KOPT-K1 (cell line): ENCODE results near the gene ADH1A.
"Not testable (repeated sequence)": the region's sequence is repeated elsewhere in the genome, so short reads cannot be mapped to it uniquely, and the experiment has no call there.

Experiments
- H3K27ac ChIP-seq: fragments of 200-600 bp; sonication (generic); 2 replicates; pipeline ENCODE4 v1.5.1; 2016; ENCODE audit warnings: antibody characterized with exemption, mild to moderate bottlenecking, low read depth, low read length; ENCODE audit not compliant: poor library complexity, severe bottlenecking
- H3K36me3 ChIP-seq: fragments of 200-600 bp; sonication (generic); 2 replicates; pipeline ENCODE4 v1.5.1; 2017; ENCODE audit warnings: antibody characterized with exemption, mild to moderate bottlenecking, low read length, moderate library complexity; ENCODE audit not compliant: insufficient read depth
- H3K9me3 ChIP-seq: fragments of 200-600 bp; sonication (generic); 2 replicates; pipeline ENCODE4 v1.5.1; 2017; ENCODE audit warnings: antibody characterized with exemption, low read length, mild to moderate bottlenecking; ENCODE audit not compliant: insufficient read depth, poor library complexity, severe bottlenecking

Gene ADH1A

GRCh38 chr4:99290848-99291786 is at the start of gene ADH1A:
Gene ADH1A, minus strand, starts transcription at chr4:99290985. Its CDS starts 71 bp downstream, at chr4:99290914.
- H3K9me3 ChIP-seq: peaks cover 6% of the 10 kb centered on the region
- no peaks in the 10 kb centered on the region for H3K36me3 ChIP-seq
- H3K27ac ChIP-seq: no peak within 1 kb of the TSS

- Histone ChIP-seq H3K27ac (no peak overlapping the region), H3K36me3 (no peaks in the 10 kb centered on the region), H3K9me3 (no peaks in the 10 kb centered on the region)
These were observed 48.4 kb upstream of the ADH1A start for GRCh38 chr4:99339172-99339571.

- Histone ChIP-seq H3K36me3 (no peaks in the 10 kb centered on the region), H3K9me3 (no peaks in the 10 kb centered on the region), H3K27ac (no peak overlapping the region)
These were observed 45.8 kb upstream of the ADH1A start for GRCh38 chr4:99336553-99336952.

DNA sequence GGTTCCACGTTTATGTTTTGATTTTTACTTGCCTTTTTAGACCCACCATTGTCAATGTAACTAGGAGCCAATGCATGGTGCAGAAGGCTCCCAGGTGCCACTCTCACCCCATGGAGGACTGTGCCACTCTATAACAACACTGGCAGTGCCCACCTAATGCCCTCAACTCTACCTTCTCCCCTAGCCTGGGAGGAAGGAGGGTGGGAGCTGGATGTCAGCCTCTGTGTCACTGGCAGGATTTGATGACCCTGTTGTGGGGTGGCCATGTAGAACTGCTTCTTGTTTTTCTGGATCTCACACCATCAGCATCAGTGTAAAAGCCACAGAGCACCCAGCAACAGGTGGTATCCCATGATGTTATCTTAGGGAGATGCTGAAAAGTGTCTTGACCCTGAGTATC is 44.1 kb upstream of the ADH1A start:
- Histone ChIP-seq H3K36me3 (no peaks in the 10 kb centered on the region), H3K27ac (no peak overlapping the region), H3K9me3 (no peaks in the 10 kb centered on the region)

GRCh38 chr4:99330648-99331047 is 39.9 kb upstream of the ADH1A start:
- Histone ChIP-seq H3K27ac (no peak overlapping the region), H3K9me3 (no peaks in the 10 kb centered on the region), H3K36me3 (no peaks in the 10 kb centered on the region)

DNA sequence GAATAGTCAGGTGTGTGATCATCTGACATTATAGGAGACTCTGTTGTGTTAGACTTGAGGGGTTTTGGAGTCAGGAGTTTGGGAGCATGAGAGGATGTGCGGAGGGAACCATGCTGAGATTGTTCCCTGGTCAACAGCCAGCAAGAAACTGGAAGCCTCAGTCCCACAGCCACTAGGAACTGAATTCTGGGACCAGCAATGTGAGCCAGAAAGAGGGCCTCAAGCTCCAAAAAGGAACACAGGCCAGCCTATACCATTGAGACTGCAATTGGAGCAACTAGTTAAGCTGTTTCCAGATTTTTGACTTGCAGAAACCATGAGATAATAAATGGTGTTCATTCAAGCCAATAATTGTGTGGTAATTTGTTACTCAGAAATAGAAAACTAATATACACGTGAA is 39.1 kb upstream of the ADH1A start:
- Histone ChIP-seq H3K36me3 (no peaks in the 10 kb centered on the region), H3K9me3 (no peaks in the 10 kb centered on the region), H3K27ac (no peak overlapping the region)

- H3K27ac ChIP-seq: no peak overlapping the region
- H3K36me3 ChIP-seq: no peaks in the 10 kb centered on the region
- H3K9me3 ChIP-seq: no peaks in the 10 kb centered on the region
These were observed 34.2 kb upstream of the ADH1A start for GRCh38 chr4:99324979-99325378.

- no peak overlapping the region for H3K27ac ChIP-seq
- no peaks in the 10 kb centered on the region for H3K36me3 ChIP-seq
- H3K9me3 ChIP-seq: no peaks in the 10 kb centered on the region
These were observed 33.6 kb upstream of the ADH1A start for GRCh38 chr4:99324361-99324760.

DNA sequence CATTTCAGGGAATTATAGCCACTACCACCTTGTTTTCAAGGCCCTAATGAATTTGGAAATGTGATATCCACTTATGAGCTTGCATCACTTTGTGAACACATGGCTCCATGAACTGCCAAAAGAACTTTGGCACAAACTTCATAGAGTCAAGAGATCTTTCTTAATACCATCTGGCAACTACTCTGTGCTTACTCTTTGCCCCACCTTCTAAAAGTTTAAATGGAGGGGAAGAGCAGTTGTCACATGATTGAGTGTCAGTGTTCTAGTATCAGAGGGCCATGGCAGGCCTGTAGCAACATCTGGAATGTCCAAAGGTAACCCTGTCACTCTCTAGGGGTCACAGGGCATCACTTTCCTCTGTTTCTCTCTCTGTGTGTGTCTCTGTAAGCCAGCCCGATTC is 33.0 kb upstream of the ADH1A start:
- Histone ChIP-seq H3K27ac (no peak overlapping the region), H3K9me3 (no peaks in the 10 kb centered on the region)

DNA sequence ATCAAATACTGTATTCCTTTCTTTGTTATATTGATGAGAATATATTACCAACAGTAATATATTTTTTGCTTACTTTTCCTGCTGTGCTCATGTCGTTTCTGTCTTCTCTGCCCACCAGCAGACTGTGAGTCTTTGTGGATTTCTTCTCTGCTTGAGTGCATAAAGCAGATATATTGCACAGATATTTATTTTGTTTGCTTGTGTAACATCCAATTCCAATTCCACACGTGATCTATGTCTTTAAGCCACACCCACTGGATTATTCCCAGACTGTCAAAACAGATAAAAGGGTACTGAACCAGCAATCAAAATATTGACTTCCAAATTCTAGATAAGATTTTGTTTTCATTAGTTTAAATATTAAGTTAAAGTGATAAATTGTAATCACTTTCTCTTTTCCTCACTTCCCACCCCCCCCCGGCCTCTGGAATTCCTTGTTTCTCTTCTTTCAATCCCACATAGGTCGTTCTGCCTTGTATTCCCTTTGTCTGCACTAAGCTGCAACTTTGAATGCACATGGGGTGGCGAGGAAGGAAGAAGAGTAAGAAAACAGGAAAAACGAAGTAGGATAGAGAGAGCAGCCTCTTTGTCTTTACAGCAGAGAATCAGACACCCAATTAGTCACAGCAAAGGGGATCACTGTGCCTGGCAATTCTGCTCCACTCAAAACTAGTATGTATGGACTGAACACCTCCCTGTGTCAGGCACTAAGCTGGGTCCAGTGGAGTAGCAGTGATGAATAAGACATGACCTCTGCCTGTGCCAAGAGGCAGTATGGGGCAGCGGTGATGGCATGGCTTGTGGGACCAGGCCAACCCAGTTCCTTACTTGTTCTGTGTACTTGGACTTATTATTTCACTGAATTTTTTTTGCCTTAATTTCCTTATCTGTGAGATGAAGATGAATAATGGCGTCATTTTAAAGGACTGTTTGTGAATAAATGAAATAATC is 30.7 kb upstream of the ADH1A start, which contains the start of gene ADH1B:
Gene ADH1B (minus strand): TSS at position 161 of the 951 bp plus-strand sequence. CDS start 70 bp downstream, at position 91.
- H3K9me3 ChIP-seq: no peaks in the 10 kb centered on the region
- H3K27ac ChIP-seq: no peak within 1 kb of the TSS
- H3K36me3 ChIP-seq: no peaks in the 10 kb centered on the region

More for the DNA sequence above, 33.0 kb upstream of the ADH1A start:
- no peaks in the 10 kb centered on the region for H3K36me3 ChIP-seq

GRCh38 chr4:99317811-99318210 is 27.0 kb upstream of the ADH1A start:
- not testable (repeated sequence) for H3K27ac ChIP-seq, H3K9me3 ChIP-seq

GRCh38 chr4:99317354-99317753 is 26.6 kb upstream of the ADH1A start:
- Histone ChIP-seq H3K27ac (no peak overlapping the region), H3K36me3 (no peaks in the 10 kb centered on the region), H3K9me3 (no peaks in the 10 kb centered on the region)

More at GRCh38 chr4:99317811-99318210, 27.0 kb upstream of the ADH1A start:
- H3K36me3 ChIP-seq: not testable (repeated sequence)

GRCh38 chr4:99315839-99316238 is 25.1 kb upstream of the ADH1A start:
- no peaks in the 10 kb centered on the region for H3K9me3 ChIP-seq
- no peaks in the 10 kb centered on the region for H3K36me3 ChIP-seq

GRCh38 chr4:99314211-99314610 is 23.4 kb upstream of the ADH1A start:
- no peaks in the 10 kb centered on the region for H3K36me3 ChIP-seq
- no peaks in the 10 kb centered on the region for H3K9me3 ChIP-seq
- H3K27ac ChIP-seq: no peak overlapping the region

More at GRCh38 chr4:99315839-99316238, 25.1 kb upstream of the ADH1A start:
- H3K27ac ChIP-seq: no peak overlapping the region

GRCh38 chr4:99310389-99310788 is 19.6 kb upstream of the ADH1A start:
- no peaks in the 10 kb centered on the region for H3K9me3 ChIP-seq
- H3K27ac ChIP-seq: no peak overlapping the region
- no peaks in the 10 kb centered on the region for H3K36me3 ChIP-seq
